Measurements from ENCODE around the gene ELOA2.
"Not testable (repeated sequence)": the region's sequence is repeated elsewhere in the genome, so short reads cannot be mapped to it uniquely, and the experiment has no call there.

- TF ChIP-seq CTCF (conservative IDR thresholded peaks at IDR 0.05; ENCODE audit: low read depth, low read length); MAZ (IDR thresholded peaks at IDR 0.05; ENCODE audit: borderline replicate concordance, low read depth, low read length); RAD21 (IDR thresholded peaks at IDR 0.05; ENCODE audit: low read length); POLR2A (IDR thresholded peaks at IDR 0.05; ENCODE audit: low read depth, low read length); CEBPB (IDR thresholded peaks at IDR 0.05; ENCODE audit: low read depth, low read length); SMC3 (IDR thresholded peaks at IDR 0.05; ENCODE audit: low read depth, low read length): not testable (repeated sequence)
Measured at GRCh38 chr18:47022821-47023220, 12.6 kb downstream of the ELOA2 start.

All from IMR-90 (cell line).